Stimulated activated CD8-positive, alpha-beta memory T cell treated with anti-CD3 and anti-CD28 coated beads, Interleukin-7, amount 100 ng/mL, for 1 hour (primary cell): ENCODE measurements around the gene PDIA2.

ENCODE experiments used
- DNase-seq, 2 donors: peaks; one replicate each; pipeline ENCODE4 v3.0.0-alpha.2; 2020; ENCODE audit warnings: low read depth in 2 of 2

Gene PDIA2

DNA sequence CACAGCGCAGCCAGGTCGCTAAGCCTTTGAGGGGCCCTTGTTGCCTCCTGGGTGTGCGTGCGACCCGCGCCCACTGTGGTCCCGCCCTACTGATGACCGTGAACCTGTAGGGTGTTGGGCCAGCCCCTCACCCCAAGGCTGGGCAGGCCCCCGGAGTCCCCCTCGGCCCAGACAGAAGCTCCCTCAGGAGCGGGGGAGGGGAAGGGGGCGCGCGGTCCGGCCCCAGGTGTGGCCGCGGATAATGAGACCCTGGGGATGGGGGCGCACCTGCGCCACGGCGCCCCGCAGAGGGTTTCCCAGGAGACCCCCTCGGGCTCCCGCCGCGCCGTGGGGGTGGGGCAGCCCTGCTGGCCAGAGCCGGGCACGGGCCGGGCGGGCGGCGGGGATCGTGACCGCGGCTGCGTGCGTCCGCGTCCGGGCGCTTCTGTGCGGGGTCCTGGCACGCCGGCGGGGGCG lies 2.9 kb upstream of the PDIA2 start:
- DNase-seq, result no peak

DNA sequence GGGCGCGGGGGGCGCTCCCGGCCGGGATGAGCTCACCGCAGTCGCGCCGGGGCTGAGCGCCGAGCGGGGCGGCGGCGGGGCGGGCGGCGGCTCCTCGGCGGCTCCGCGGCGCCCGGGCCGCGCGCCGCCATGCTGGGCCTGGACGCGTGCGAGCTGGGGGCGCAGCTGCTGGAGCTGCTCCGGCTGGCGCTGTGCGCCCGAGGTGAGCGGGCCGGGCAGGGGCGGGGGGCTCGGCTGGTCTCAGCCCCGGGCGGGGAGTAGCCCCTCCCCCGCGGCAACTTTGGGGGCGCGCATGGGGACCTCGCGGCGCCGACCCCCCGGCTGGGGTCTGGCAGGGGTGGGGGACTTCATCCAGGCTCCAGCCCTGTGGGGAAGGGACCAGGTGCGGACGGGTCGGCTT lies 2.4 kb upstream of the PDIA2 start, which contains the start of gene ARHGDIG:
Gene ARHGDIG, plus strand, starts transcription at position 40 of the 400 bp plus-strand sequence. Its CDS starts 90 bp downstream, at position 130.
- DNase-seq, result no peak

DNA sequence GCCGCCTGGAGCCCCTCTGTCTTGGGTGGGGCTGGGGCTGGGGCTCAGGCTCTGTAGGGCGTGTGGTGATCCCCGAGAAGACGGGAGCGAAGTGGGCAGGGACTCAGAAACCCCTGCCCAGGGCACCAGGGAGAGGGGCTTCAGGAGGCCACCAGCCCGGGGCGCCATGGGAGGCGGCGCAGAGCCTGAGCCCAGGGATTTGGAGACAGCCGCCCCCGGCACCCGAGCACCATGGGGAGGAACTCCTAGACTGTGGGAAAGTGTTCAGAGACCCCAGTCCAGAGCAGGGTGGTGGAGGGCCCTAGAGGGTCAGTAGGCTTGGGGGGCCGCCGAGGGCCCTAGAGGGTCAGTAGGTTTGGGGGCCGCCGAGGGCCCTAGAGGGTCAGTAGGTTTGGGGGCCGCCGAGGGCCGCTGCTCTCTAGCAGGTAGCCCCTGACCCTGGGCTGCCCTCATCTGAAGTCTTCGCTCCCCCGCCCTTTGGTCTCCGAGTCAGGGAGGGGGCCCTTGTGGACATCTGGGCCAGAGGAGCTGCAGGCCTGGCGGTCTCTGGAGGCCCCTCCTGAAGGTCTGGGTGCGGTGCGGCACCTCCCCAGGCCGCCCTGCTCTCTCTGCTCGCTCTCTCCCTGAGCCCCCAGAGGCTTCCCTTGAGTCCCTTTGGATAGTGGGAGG lies 1.8 kb upstream of the PDIA2 start:
- DNase-seq, result no peak

DNA sequence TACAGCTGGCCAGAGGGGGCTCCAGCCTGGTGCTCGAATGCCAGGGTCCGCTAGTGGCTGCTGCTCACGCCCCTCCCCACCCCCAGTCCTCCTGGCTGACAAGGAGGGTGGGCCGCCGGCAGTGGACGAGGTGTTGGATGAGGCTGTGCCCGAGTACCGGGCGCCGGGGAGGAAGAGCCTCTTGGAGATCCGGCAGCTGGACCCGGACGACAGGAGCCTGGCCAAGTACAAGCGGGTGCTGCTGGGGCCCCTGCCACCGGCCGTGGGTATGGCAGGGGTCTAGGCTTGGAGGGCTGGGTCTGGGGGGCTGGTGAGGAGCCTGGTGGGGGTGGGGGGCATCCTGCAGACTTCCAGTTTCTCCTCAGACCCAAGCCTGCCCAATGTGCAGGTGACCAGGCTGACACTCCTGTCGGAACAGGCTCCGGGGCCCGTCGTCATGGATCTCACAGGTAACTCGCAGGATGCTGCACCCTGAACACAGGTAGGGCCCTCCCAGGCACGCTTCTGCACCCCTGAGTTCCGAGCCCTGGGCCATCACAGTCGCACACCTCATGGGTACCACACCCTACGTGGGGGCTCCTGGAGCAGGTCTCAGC lies 1.2 kb upstream of the PDIA2 start:
- DNase-seq, result no peak

DNA sequence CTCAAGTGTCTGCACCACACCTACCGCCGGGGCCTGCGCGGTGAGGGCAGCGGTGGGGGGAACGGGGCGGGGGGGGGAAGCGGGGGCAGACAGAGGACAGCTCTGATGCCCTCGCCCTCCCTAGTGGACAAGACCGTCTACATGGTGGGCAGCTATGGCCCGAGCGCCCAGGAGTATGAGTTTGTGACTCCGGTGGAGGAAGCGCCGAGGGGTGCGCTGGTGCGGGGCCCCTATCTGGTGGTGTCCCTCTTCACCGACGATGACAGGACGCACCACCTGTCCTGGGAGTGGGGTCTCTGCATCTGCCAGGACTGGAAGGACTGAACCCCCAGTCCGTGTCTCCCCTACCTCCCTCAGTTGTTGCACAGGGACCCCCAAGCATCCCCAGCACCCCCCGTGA lies 473 bp upstream of the PDIA2 start:
- no peak for DNase-seq

DNA sequence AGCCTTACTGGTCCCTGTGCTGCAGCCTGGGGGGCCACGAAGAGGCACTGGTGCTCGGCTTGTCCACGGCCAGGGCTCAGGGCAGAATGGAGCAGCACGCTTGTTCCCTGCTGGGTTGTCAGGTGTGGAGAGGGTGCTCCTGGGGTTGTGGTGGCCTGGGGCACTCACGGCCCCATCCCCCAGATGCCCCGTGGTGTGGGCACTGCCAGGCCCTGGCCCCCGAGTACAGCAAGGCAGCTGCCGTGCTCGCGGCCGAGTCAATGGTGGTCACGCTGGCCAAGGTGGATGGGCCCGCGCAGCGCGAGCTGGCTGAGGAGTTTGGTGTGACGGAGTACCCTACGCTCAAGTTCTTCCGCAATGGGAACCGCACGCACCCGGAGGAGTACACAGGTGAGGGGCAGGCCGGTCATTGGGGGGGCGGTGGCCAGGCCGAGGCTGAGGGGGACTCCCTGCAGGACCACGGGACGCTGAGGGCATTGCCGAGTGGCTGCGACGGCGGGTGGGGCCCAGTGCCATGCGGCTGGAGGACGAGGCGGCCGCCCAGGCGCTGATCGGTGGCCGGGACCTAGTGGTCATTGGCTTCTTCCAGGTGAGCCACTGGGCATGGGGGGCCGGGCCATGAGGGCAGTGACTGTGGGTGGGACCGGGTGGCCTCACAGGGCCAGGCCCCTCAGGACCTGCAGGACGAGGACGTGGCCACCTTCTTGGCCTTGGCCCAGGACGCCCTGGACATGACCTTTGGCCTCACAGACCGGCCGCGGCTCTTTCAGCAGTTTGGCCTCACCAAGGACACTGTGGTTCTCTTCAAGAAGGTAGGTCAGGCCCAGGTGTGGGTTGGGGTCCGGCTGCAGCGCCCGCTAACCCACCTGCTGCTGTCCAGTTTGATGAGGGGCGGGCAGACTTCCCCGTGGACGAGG lies 1.5 kb downstream of the PDIA2 start:
- DNase-seq, result no peak

DNA sequence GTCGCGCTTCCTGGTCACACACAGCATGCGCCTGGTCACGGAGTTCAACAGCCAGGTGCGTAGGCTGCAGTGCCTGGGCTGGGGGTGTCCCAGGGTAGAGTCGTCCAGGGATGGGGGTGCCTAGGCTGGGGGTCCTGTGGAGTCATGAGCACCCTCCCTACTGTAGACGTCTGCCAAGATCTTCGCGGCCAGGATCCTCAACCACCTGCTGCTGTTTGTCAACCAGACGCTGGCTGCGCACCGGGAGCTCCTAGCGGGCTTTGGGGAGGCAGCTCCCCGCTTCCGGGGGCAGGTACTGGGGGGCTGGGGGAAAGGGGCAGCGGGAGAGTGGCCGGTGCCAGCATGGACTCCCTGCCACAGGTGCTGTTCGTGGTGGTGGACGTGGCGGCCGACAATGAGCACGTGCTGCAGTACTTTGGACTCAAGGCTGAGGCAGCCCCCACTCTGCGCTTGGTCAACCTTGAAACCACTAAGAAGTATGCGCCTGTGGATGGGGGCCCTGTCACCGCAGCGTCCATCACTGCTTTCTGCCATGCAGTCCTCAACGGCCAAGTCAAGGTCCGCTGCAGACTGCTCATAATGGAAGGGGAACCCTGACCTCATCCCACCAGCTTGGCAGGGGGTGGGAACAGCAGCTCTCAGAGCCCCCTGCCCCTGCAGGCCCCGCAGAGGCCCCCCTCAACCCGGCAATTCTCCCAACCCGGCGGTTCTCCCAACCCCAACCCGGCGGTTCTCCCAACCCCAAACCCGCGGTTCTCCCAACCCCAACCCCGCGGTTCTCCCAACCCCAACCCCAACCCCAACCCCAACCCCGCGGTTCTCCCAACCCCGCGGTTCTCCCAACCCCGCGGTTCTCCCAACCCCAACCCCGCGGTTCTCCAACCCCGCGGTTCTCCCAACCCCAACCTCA lies 2.4 kb downstream of the PDIA2 start:
- DNase-seq, result no peak

DNA sequence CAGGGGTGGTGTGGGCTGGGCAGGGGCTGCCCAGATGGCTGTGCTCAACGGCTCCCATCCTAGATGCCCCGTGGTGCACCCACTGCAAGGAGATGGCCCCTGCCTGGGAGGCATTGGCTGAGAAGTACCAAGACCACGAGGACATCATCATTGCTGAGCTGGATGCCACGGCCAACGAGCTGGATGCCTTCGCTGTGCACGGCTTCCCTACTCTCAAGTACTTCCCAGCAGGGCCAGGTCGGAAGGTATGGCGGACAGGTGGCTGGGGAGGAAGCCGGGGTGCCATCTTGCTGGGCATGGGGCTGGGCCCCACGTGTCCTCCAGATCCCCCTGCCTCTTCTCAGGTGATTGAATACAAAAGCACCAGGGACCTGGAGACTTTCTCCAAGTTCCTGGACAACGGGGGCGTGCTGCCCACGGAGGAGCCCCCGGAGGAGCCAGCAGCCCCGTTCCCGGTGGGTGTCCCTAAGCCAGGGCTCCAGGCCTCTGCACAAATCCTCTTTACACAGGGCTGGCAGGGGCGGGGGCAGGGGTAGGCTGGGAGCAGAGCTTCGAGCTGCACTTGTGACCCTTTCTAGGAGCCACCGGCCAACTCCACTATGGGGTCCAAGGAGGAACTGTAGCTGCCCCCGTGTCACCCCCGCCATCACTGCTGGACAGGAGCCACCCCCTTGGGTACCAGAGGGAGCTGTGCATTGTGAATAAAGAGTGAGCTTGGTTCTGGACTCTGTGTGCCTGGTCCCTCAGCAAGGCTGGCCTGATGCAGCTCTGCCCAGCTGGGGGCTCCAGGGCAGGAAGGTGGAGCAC lies 3.7 kb downstream of the PDIA2 start:
- no peak for DNase-seq

DNA sequence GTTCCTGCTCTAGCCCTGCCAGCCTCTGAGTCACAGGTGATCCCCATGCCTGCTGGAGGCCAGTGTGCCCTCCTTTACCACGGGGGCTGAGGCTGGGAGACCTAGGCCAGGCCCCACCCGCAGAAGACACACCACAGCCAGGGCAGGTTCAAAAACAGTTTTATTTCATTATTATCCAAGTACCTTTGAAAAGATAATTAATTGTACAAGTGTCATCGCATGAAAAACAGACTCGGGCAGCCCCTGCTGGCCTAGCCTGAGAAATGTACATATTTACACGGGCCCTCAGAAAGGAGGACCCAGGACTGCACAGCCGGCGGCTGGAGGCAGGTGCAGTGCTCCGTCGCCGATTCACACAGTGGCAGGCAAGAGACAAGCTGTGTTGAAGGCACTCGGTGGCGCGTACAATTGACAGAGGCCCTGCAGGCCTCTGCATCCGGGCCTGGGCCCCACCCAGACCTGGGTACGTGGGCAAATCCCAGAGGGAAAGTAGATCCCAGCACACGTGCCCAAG lies 4.4 kb downstream of the PDIA2 start:
- no peak for DNase-seq

DNA sequence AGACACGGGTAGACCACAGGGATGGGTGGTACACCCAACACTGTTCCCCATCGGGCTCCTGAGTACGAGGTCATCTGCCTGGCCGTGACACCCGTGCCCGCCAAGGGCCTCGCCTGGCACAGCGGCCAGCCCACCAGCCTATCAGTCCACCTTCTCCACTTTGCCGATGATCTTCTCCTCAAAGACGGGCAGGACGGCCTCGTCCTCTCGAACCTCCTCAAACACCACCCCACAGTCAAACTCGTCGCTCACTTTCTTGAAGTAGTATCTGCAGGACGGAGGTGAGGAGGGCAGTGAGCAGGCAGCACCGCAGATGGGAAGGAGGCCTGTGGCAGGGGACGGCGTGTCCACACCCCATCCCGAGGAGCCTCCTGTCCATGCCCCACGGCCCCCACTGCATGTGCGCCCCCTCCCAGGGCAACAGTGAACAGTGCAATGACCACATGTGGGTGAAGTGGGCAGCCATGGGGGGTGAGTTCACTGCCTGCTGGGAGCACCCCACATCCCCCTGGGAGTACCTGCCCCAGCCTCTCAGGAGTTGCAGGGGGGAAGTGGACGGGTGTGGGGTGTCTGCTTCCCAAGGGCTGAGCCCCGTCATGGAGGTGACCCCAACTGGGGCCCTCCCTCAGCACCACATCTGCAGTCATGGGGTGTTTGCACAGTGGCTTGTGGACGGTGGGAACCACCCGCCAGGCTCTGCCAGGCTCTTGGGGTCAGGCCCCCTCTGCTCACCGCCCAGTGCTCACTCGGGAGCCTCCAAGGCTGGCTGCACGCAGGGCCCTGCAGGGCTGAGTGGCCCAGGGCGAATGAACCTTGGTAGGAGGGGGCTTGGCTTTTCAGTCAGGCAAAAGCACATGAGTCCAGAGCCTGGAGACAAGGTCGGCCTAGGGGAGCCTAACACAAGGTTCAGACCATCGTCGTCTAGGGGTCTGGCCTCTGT lies 5.3 kb downstream of the PDIA2 start:
- no peak for DNase-seq

DNA sequence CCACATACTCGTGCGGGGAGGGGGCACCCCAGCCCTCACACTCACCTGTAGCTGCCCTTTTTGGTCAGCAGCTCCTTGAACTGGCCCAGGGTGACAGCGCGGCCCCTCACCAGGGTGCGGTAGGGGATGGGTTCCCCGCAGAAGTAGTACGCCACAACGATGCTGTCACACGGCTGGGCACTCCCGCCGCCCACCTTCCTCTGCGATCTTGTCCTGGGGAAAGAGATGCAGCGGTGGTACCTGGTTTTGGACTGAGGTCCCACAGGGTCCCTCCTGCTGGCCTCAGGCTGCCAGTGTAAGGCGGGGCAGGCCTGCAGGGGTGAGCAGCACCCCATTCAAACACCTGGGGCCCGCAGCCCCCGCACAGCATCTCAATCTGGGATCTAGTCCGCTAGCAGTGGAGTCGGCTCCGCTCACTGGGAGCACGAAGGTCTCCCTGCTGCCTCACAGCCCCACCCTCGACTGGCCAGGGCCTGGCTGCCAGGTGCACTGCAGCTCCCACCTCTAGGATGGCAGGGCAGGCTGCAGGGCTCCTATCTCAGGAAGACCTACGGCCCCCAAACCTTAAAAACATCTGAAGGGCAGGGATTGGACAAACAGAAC lies 6.5 kb downstream of the PDIA2 start:
- no peak for DNase-seq

DNA sequence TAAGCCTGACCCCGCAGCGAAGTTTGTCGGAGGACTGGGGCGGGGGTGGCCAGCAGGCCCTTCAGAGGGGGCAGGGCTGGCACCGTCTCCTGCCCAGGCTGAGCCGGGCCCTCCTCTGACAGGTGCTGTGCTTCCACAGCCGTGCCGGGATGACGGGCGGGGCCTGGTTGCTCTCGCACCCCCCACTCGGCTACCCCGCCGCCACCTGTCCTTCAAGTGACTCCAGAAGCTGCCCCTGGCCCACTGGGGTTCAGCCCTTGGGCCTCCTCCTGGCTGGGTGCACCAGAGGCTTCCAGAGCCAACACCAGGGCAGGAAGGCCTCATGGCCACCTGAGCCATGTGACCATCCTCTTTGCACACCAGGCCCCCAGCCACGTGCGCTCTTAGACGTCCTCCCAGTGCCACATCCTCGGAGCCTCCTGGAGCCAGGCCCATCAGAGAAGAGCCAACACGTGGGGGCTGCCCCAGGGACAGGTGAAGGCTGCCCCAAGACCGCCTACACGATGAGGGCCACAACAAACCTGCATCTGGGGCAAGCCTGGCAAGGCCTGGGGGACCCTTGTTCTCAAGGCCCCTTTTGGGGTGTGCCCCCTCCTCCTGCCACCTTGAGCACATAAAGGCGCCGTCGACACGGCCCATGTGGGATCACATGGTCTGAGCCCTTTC lies 7.2 kb downstream of the PDIA2 start:
- DNase-seq, result no peak

DNA sequence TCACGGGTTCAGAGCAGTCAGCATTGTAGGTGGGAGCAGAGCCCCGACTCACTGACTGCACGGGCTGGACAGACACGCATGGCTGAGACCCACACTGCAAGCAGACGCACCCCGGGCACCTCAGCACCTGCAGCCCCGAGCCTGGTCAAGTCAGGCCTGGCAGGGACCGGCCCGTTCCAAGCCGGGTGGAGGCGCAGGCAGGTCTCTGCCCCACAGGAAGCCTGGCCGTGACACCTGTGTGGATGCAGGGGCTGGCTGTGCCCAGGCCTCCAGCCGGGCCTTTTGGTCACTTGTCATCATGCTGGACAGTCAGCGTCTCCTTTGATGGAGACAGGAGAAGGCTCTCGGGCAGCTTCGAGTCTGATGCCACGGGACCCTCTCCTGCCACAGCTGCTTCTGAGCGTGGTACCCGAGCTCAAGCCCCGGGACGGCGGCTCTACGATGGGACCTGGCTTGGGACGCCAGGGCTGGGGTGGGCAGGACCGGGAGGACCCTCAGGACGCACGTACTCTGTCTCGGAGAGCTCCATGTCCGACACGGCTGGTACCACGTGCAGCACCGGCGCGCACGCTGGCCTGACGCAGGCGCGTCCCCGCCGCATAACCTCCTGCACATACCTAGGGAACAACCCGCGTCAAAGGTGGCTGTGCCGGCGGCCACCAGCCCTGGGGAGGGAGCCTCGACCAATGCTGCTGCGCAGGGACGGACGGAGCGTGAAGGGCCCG lies 7.9 kb downstream of the PDIA2 start:
- no peak for DNase-seq

DNA sequence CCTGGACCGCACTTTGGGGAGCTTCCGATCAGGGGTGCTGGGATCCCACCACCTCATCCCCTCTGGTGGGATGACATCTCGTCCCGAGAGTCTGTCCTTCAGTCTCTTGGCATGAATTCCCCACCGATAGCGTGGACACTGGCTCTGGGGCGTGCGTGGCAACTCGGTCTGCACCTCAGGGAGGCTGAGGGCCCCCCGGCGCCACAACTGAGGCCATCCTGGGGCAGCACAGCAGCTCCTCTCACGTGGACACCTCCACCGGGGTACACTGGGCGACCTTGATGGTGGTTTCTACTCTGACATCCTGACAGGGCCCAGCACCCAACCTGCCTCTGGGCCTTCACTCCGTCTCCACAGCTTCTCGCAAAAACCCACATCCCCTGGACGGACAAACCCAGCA lies 8.6 kb downstream of the PDIA2 start:
- no peak for DNase-seq

DNA sequence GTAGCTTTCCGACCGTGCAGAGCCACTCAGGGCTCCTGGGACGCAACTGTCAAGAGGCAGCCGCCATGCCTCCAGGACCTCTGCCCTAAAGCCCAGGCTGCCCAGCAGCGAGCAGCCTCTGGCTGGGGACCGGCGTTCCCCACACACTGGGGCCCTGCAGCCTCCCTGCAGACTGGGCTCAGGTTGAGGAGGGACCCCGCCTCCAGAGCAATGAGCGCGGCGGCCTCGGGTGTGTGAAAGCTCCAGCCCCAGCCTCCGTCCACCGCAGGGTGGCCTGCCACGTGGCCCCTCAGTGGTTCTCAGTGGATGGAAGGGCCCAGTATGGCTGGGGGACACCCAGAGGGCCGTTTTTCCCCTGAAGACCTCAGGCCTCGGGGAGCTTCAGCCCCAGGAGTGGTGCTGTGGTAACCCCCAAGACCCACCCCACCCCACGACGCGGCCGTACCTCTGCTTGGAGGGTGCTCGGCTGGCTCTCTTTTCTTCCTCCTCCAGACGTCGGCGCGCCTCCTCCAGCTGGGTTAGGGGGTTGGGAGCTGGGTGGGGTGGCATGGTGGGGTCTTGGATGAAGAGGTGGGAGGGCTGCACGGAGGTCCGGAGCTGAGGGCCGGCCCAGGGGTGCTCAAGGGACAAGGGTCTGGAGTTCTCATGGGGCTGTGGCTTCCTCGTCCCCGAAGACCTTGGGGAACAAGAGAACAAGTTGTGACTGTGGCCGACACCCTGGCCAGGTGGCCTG lies 10.2 kb downstream of the PDIA2 start:
- no peak for DNase-seq

DNA sequence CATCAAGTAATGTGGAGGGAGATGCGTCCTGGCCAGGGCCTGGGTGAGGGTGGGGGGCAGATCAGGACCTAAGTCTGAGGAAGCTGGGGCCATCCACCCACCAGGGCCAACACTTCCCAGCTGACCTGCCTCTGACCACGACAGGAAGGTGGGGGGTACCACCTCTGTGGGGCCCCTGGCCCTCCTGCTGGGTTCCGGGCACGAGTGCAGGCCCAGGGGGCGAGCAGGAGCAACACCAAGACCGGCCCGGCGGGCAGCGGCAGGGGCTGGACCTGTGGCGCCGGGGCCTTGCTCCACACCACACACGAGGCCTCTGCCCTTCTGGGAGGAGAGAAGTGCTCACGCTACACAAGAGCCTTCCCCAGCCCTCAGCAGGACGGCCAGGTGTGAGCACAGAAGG lies 13.3 kb downstream of the PDIA2 start:
- no peak for DNase-seq
